Lung (tissue), 12 donors: ENCODE results near the gene CCDC38. TPM values are rescaled to one million over a fixed set of nuclear protein-coding genes. Genes with fewer than 3 reads are reported as not detected.

Source experiments
- ATAC-seq: fragments of 200-7000 bp; cut with Tn5 transposase; one replicate; pipeline ENCODE4 v1.9.1; 2020; ENCODE audit warnings: moderate number of reproducible peaks; ENCODE audit not compliant: insufficient read depth, low FRiP score
- DNase-seq, 3 donors: peaks; one replicate each; pipeline ENCODE4 v3.0.0-alpha.2; 2013 to 2017
- H3K27ac ChIP-seq, 2 donors: one replicate each; pipeline ENCODE4 v1.5.1; 2013; ENCODE audit warnings: mild to moderate bottlenecking in 2 of 2, moderate library complexity in 2 of 2, control low read depth in 1 of 2, inconsistent platforms in 1 of 2, low read depth in 1 of 2, low read length in 1 of 2
- H3K27me3 ChIP-seq, 3 donors: one replicate each; pipeline ENCODE4 v1.5.1; 2013; ENCODE audit warnings: low read length in 2 of 3; ENCODE audit not compliant: control insufficient read depth in 3 of 3, insufficient read depth in 3 of 3
- H3K36me3 ChIP-seq, 4 donors: one replicate each; pipeline ENCODE4 v1.5.1; 2013; ENCODE audit warnings: low read length in 4 of 4, mild to moderate bottlenecking in 1 of 4, moderate library complexity in 1 of 4; ENCODE audit not compliant: control insufficient read depth in 4 of 4, insufficient read depth in 4 of 4
- H3K4me1 ChIP-seq, 5 donors: one replicate each; pipeline ENCODE4 v1.5.1; 2013; ENCODE audit warnings: low read length in 5 of 5, mild to moderate bottlenecking in 2 of 5, moderate library complexity in 1 of 5; ENCODE audit not compliant: control insufficient read depth in 5 of 5, insufficient read depth in 5 of 5
- H3K4me3 ChIP-seq: one replicate; pipeline ENCODE4 v1.5.1; 2013; ENCODE audit warnings: mild to moderate bottlenecking, control low read depth, moderate library complexity
- H3K9ac ChIP-seq, 2 donors: one replicate each; pipeline ENCODE4 v1.5.1; 2013; ENCODE audit warnings: low read length in 2 of 2, control low read depth in 1 of 2; ENCODE audit not compliant: insufficient read depth in 1 of 2
- H3K9me3 ChIP-seq, 4 donors: one replicate each; pipeline ENCODE4 v1.5.1; 2013; ENCODE audit warnings: low read length in 3 of 4, mild to moderate bottlenecking in 1 of 4, moderate library complexity in 1 of 4; ENCODE audit not compliant: control insufficient read depth in 4 of 4, insufficient read depth in 3 of 4
- WGBS, 2 donors: extraction: QIAGEN DNeasy Blood & Tissue Kit; methylation state at CpG; one replicate each; pipeline ENCODE4 v1.1.7; 2013; 5-methylcytosine and 5-hydroxymethylcytosine counted together
- polyA plus RNA-seq, 2 donors: library from polyadenylated mRNA; stranded (reverse); fragments of 200-250 nt; gene quantifications; one replicate each; pipeline ENCODE4 v1.2.1, GENCODE V29; 2013
- total RNA-seq, 2 donors: library from RNA; depleted of rRNA in 1 of 2; stranded (reverse); fragments of >200 nt in 1 of 2; gene quantifications; one replicate each; pipeline ENCODE4 v1.2.1, GENCODE V29; 2014 to 2021
- TF ChIP-seq, protein P1 (sequence below): IDR thresholded peaks from 2 replicates; pipeline ENCODE4 v1.5.1; 2012; ENCODE audit warnings: mild to moderate bottlenecking; ENCODE audit errors: control extremely low read depth, extremely low read depth
- donor health status: control.
- donor health status: control.
- donor health status: Bipolar disorder and iron deficiency.
- donor health status: healthy.
- donor health status: DM: yes; HTN: yes; CAD: no.

Gene CCDC38
- total and polyA plus RNA-seq, 4 donors = 0.04 to 0.15 (median 0.05) TPM; not detected in 1

DNA sequence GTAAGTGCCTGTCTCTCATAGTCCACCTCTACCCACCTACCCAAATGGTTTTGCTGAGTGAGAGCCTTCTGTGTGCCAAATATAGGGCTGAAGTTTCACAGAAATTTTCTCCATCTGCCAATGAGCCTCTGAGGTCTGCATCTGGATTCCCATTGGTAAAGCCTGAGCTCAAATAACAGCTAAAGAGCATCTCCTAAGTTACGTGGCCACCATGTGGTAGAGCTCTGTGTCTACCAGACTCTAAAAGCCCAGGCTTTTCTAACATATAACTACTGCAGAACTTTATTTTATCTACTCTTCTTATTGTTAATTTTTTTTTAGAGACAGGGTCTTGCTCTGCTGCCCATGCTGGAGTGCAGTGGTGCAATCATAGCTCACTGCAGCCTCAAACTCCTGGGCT is 16.7 kb upstream of the CCDC38 start:
- 70 to 80% methylated on average over 1 of the region's 1 CpG for WGBS, 2 donors
- ATAC-seq = no peak

GRCh38 chr12:95956557-95957145 is 14.2 kb upstream of the CCDC38 start:
- TF ChIP-seq, protein P1, sequence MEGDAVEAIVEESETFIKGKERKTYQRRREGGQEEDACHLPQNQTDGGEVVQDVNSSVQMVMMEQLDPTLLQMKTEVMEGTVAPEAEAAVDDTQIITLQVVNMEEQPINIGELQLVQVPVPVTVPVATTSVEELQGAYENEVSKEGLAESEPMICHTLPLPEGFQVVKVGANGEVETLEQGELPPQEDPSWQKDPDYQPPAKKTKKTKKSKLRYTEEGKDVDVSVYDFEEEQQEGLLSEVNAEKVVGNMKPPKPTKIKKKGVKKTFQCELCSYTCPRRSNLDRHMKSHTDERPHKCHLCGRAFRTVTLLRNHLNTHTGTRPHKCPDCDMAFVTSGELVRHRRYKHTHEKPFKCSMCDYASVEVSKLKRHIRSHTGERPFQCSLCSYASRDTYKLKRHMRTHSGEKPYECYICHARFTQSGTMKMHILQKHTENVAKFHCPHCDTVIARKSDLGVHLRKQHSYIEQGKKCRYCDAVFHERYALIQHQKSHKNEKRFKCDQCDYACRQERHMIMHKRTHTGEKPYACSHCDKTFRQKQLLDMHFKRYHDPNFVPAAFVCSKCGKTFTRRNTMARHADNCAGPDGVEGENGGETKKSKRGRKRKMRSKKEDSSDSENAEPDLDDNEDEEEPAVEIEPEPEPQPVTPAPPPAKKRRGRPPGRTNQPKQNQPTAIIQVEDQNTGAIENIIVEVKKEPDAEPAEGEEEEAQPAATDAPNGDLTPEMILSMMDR = no peak
- Histone ChIP-seq H3K9ac (no peak overlapping the region), H3K27me3 (peaks cover 0 to 3% (median 2%) of the 10 kb centered on the region in 3 donors), H3K4me3 (no peak overlapping the region), H3K27ac (no peak overlapping the region), H3K9me3 (no peaks in the 10 kb centered on the region), H3K4me1 (no peaks in the 10 kb centered on the region), H3K36me3 (no peaks in the 10 kb centered on the region)
- 78 to 83% methylated on average over 27 of the region's 27 CpGs for WGBS, 2 donors
- no peak for DNase-seq
- ATAC-seq = no peak

More for the DNA sequence above, 16.7 kb upstream of the CCDC38 start:
- no peak overlapping the region for H3K27ac ChIP-seq
- TF ChIP-seq, protein P1 = no peak
- no peak overlapping the region for H3K9ac ChIP-seq
- no peaks in the 10 kb centered on the region for H3K36me3 ChIP-seq
- no peaks in the 10 kb centered on the region for H3K4me1 ChIP-seq
- H3K9me3 ChIP-seq = no peaks in the 10 kb centered on the region
- peak in 1 of 3 donors; percentile 9 for DNase-seq
- peaks cover 0 to 3% (median 2%) of the 10 kb centered on the region in 3 donors for H3K27me3 ChIP-seq
- no peak overlapping the region for H3K4me3 ChIP-seq

GRCh38 chr12:95955549-95956159 is 13.2 kb upstream of the CCDC38 start:
- H3K9ac ChIP-seq = no peak overlapping the region
- no peaks in the 10 kb centered on the region for H3K9me3 ChIP-seq
- H3K4me3 ChIP-seq = no peak overlapping the region
- WGBS, 2 donors = 82 to 93% methylated on average over 7 of the region's 7 CpGs
- TF ChIP-seq, protein P1 = no peak
- H3K27me3 ChIP-seq = peaks cover 0 to 3% (median 2%) of the 10 kb centered on the region in 3 donors
- no peak for ATAC-seq
- H3K27ac ChIP-seq = no peak overlapping the region
- DNase-seq = no peak
- no peaks in the 10 kb centered on the region for H3K4me1 ChIP-seq
- no peaks in the 10 kb centered on the region for H3K36me3 ChIP-seq
